B cell (primary cell): Measurements from ENCODE around the gene KCNQ1OT1.

ENCODE experiments used
- CTCF ChIP-seq: fragments of 200-600 bp; IDR thresholded peaks from one replicate; pipeline ENCODE4 v1.8.0; 2022; ENCODE audit warnings: antibody characterized with exemption, mild to moderate bottlenecking
- EZH2 ChIP-seq: IDR thresholded peaks from 2 replicates; pipeline ENCODE4 v1.6.1; 2012; ENCODE audit warnings: borderline replicate concordance, low read depth, mild to moderate bottlenecking, moderate library complexity, low read length; ENCODE audit not compliant: insufficient read depth, poor library complexity, severe bottlenecking

GRCh38 chr11:2559527-2560311, 140.1 kb downstream of the KCNQ1OT1 start:
- TF ChIP-seq CTCF (no peak), EZH2 (no peak)
